Subcutaneous adipose tissue (tissue), 4 donors: ENCODE data around the gene SIK1. TPM values are rescaled to one million over a fixed set of nuclear protein-coding genes. Genes with fewer than 3 reads are reported as not detected.

Experiments used
- CTCF ChIP-seq: fragments of 450-650 bp; IDR thresholded peaks from one replicate; pipeline ENCODE4 v1.5.1; 2016; ENCODE audit warnings: low read depth, mild to moderate bottlenecking, control low read depth, antibody characterized with exemption, moderate library complexity
- total RNA-seq, 4 donors: library from RNA; depleted of rRNA; stranded (reverse); fragments of >200 nt; gene quantifications; one replicate each; pipeline ENCODE4 v1.1.0, GENCODE V29; 2016

Gene SIK1
- total RNA-seq, 4 donors from 2014 or later: 10.4 to 53.3 (median 14.4) TPM

GRCh38 chr21:43373362-43374227, 53.3 kb downstream of the SIK1 start:
- no peak for TF ChIP-seq CTCF

- no peak for TF ChIP-seq CTCF
These were observed 54.1 kb downstream of the SIK1 start for GRCh38 chr21:43372663-43373361.

GRCh38 chr21:43371786-43372185, 55.1 kb downstream of the SIK1 start:
- TF ChIP-seq CTCF: no peak

GRCh38 chr21:43370888-43371570, 55.9 kb downstream of the SIK1 start:
- TF ChIP-seq CTCF: no peak

GRCh38 chr21:43370091-43370658, 56.8 kb downstream of the SIK1 start:
- no peak for TF ChIP-seq CTCF

- no peak for TF ChIP-seq CTCF
These were observed 57.3 kb downstream of the SIK1 start for GRCh38 chr21:43369596-43370090.
